Activated CD8-positive, alpha-beta memory T cell treated with anti-CD3 and anti-CD28 coated beads for 48 hours (primary cell): Measurements from ENCODE around the gene PINLYP.

Experiments used
- DNase-seq, 3 experiments: peaks; one replicate each; pipeline ENCODE4 v3.0.0-alpha.2; 2020; ENCODE audit warnings: low read depth in 2 of 3, low spot score in 2 of 3

PINLYP gene

DNA sequence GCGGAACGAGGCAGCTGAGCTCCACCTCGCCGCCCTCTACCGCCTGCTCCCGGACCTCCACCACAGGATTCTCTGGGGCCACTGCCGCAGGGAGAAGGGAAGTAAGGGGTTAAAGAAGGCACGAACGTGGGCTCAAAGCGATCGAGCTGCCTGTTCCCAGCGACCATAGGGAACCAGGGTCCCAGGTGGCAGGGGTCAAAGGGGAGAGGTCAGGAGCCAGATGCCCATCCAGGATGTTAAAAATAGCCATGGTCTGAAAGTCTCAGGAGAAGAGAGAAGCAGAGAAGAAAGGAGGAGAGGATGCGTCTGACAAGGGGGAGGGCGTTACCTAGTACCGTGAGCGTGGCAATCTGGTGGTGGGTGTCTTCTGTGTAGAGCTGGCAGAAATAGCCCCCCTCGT is 51.2 kb downstream of the PINLYP start:
- no peak for DNase-seq

DNA sequence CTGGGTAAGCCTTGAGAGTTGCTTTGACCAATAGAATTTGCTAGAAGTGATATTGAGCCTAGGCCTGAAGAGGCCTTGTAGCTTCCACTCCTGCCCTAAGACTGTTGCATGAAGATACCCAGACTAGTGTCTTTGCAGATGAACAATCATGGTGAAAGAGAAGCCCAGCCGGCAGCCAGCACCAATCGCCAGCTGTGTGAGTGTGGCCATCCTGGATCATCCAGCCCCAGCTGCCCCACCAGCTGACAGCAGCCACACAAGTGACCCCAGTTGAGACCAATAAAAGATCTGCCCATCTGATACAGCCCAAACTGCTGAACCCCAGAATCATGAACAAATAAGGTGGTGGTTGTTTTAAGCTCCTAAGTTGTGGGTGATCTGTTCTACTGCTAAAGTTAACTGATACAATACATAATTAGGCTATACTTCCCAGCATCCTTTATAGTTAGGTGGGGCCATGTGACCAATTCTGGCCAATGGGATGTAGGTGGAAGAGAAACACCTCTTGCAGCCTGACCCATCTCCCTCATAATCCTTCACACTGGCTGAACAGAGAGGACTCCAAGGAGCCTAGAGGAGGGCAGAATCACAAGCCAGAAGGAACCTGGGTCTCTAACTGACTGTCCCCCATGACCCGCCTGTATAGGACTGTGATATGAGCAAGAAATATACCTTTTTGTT is 53.2 kb downstream of the PINLYP start:
- no peak for DNase-seq

DNA sequence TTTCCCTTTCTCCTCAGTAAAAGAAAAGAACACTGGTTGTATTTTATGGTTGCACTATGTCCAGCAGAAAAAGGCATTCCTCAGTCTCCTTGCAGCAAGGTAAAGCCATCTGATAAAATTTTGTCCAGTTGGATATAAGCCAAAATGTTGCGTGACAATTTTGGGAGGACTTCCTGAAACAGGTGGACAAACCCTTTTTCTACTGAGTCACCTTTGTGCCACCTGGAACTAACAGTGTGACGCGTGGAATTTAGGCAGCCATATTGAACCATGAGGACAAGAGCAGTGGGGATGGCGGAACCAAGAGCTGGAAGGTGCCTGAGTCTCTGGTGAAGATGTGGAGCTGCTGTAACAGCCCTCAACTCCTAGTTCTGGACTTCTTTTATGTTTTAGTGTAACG is 55.9 kb downstream of the PINLYP start:
- no peak for DNase-seq
